Duodenal mucosa (tissue), 2 donors: ENCODE results near the gene SLC45A3.
A peak's percentile ranks its signal among the peaks of the same experiment; 100 is the strongest.

Experiments
- H3K27ac ChIP-seq: one replicate; pipeline ENCODE4 v1.7.0; 2013; ENCODE audit warnings: low read depth, low read length
- H3K27me3 ChIP-seq, 2 donors: one replicate each; pipeline ENCODE4 v1.7.0; 2013; ENCODE audit warnings: low read length in 2 of 2, control low read depth in 1 of 2; ENCODE audit not compliant: insufficient read depth in 2 of 2, control insufficient read depth in 1 of 2
- H3K36me3 ChIP-seq, 2 donors: one replicate each; pipeline ENCODE4 v1.7.0; 2013; ENCODE audit warnings: low read length in 2 of 2, control low read depth in 1 of 2; ENCODE audit not compliant: insufficient read depth in 2 of 2, control insufficient read depth in 1 of 2
- H3K4me1 ChIP-seq, 2 donors: one replicate each; pipeline ENCODE4 v1.7.0; 2013; ENCODE audit warnings: low read length in 2 of 2, control low read depth in 1 of 2; ENCODE audit not compliant: insufficient read depth in 2 of 2, control insufficient read depth in 1 of 2
- H3K4me3 ChIP-seq, 2 donors: one replicate each; pipeline ENCODE4 v1.7.0; 2013; ENCODE audit warnings: low read length in 2 of 2, low read depth in 1 of 2
- H3K9ac ChIP-seq, 2 donors: one replicate each; pipeline ENCODE4 v1.7.0; 2013; ENCODE audit warnings: low read length in 2 of 2, low read depth in 1 of 2
- H3K9me3 ChIP-seq, 2 donors: one replicate each; pipeline ENCODE4 v1.7.0; 2013; ENCODE audit warnings: low read length in 2 of 2, control low read depth in 1 of 2; ENCODE audit not compliant: control insufficient read depth in 1 of 2

SLC45A3 gene

DNA sequence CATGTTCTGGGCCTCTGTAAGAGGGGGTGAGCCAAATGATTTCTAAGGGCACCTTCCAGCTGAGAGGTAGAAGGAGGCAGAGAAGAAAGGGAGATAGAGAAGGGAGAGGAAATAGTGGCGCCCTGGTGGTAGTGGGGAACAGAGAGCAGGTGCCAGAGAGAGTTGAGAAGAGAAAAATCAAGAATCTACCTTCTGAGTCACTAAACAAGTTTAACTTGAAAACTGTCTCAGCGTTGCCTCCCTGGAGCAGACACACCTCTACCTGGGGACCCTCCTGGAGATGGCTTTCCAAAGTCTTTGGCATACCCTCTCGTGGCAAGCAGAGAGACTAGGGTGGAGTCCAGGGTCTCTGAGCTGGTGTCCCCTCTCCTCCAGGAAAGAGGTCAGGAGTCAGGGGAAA lies 1.1 kb upstream of the SLC45A3 start:
- H3K4me1 ChIP-seq = peaks cover 28 to 34% of the 10 kb centered on the region in 2 donors
- no peak overlapping the region for H3K27ac ChIP-seq
- no peaks in the 10 kb centered on the region for H3K9me3 ChIP-seq
- H3K9ac ChIP-seq = no peak overlapping the region
- H3K36me3 ChIP-seq = no peaks in the 10 kb centered on the region
- H3K4me3 ChIP-seq = no peak overlapping the region
- H3K27me3 ChIP-seq = no peaks in the 10 kb centered on the region

GRCh38 chr1:205678286-205679111 lies 1.8 kb downstream of the SLC45A3 start:
- Histone ChIP-seq H3K4me3 (peak overlapping the region; percentile 58 to 80), H3K4me1 (peaks cover 47 to 57% of the 10 kb centered on the region in 2 donors), H3K27me3 (no peaks in the 10 kb centered on the region), H3K36me3 (no peaks in the 10 kb centered on the region), H3K27ac (peak overlapping the region; percentile 27), H3K9ac (peak overlapping the region; percentile 49 to 61), H3K9me3 (no peaks in the 10 kb centered on the region)

DNA sequence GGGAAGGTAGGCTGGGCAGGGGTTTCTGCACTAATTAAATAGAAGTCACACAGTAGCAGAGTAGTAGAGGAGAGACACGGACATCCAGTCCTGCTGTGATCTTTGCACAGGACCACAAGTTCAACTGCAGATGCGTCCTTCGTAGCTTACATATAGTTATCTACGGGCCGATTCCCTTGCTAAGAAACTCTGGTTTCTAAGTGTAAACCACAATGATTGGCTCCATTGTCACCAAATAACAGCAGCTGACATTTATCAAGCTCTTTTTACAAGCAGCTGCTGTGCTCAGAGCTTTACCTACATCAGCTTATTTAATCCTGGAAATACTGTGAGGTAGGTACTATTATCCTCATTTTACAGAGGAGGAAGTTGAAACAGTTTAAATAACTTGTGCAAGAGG lies 3.1 kb downstream of the SLC45A3 start:
- H3K27ac ChIP-seq = no peak overlapping the region
- no peaks in the 10 kb centered on the region for H3K27me3 ChIP-seq
- no peaks in the 10 kb centered on the region for H3K9me3 ChIP-seq
- H3K4me3 ChIP-seq = peak overlapping the region in 1 of 2 donors; percentile 36
- H3K9ac ChIP-seq = peak overlapping the region in 1 of 2 donors; percentile 50
- peaks cover 61 to 68% of the 10 kb centered on the region in 2 donors for H3K4me1 ChIP-seq
- no peaks in the 10 kb centered on the region for H3K36me3 ChIP-seq

DNA sequence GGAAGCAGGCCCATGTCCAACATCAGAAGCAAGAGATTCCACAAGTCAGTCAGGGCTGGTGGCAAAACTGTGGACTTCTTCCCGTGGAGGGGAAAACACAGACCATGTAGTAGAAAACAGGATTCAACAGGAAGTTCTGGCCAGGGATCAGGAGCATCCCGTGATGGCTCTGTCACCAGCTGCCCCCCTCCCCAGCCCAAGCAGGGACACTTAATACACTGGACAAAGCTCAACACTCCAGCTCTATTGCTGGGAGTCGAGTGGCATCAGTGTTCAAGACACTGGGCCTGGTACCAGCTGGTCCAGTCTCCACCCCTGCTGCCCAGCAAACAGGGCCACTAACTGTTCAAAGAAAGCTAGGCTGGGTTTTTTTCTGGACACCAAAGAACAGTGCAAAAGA lies 3.7 kb downstream of the SLC45A3 start:
- peak overlapping the region in 1 of 2 donors; percentile 50 for H3K9ac ChIP-seq

DNA sequence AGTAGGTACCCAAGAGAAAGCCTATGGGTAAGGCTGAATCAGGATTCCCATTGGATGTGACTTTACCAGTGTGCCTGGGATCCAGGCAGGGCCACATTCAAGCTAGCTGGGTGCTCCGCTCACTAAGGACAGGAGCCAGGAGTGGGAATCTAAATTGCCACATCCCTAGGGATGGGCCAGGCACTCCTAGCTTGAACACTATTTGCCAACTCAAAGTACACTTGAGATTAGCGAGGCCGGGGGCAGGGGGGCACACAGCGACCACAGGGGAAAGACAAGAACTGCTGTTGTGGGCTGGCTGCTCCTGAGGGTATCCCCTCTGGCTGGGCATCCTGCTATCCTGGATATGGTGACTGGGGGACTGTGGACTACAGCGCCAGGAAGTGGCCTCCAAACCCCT lies 4.3 kb downstream of the SLC45A3 start:
- Histone ChIP-seq H3K9ac (peak overlapping the region; percentile 50 to 51), H3K4me1 (peaks cover 64 to 76% of the 10 kb centered on the region in 2 donors), H3K27ac (peak overlapping the region; percentile 53), H3K27me3 (no peaks in the 10 kb centered on the region), H3K4me3 (peak overlapping the region; percentile 1 to 32), H3K36me3 (no peaks in the 10 kb centered on the region), H3K9me3 (no peaks in the 10 kb centered on the region)

More for the DNA sequence above, 3.7 kb downstream of the SLC45A3 start:
- Histone ChIP-seq H3K9me3 (no peaks in the 10 kb centered on the region), H3K36me3 (no peaks in the 10 kb centered on the region), H3K4me3 (no peak overlapping the region), H3K27me3 (no peaks in the 10 kb centered on the region), H3K27ac (peak overlapping the region; percentile 33), H3K4me1 (peaks cover 64 to 73% of the 10 kb centered on the region in 2 donors)

GRCh38 chr1:205675247-205675646 lies 5.1 kb downstream of the SLC45A3 start:
- H3K9ac ChIP-seq = peak overlapping the region; percentile 13 to 51
- no peaks in the 10 kb centered on the region for H3K9me3 ChIP-seq
- no peaks in the 10 kb centered on the region for H3K27me3 ChIP-seq
- H3K4me3 ChIP-seq = peak overlapping the region; percentile 1 to 32
- H3K4me1 ChIP-seq = peaks cover 64 to 78% of the 10 kb centered on the region in 2 donors
- no peak overlapping the region for H3K27ac ChIP-seq
- H3K36me3 ChIP-seq = no peaks in the 10 kb centered on the region

DNA sequence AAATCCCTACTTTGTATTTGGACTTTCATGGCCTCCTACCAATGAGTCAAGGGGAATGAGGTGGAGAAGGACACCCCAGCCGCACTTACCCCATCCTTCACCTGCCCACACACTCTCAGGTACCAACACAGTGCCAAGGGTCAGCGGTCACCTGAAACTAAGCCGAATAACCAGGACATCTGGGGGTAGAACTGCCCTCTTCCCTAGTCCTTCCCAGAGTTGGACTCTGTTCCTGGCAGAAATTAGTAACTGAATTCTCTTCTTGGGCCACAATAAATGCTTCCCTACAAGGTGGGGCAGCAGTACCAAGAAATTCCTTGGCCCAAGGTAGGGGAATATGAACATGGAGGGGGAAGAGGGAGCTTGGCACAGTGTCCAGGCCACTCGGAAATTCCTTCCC lies 7.3 kb downstream of the SLC45A3 start:
- H3K9me3 ChIP-seq = no peaks in the 10 kb centered on the region
- peaks cover 69 to 85% of the 10 kb centered on the region in 2 donors for H3K4me1 ChIP-seq
- H3K4me3 ChIP-seq = no peak overlapping the region
- no peak overlapping the region for H3K9ac ChIP-seq
- H3K27ac ChIP-seq = no peak overlapping the region
- H3K27me3 ChIP-seq = no peaks in the 10 kb centered on the region
- no peaks in the 10 kb centered on the region for H3K36me3 ChIP-seq

DNA sequence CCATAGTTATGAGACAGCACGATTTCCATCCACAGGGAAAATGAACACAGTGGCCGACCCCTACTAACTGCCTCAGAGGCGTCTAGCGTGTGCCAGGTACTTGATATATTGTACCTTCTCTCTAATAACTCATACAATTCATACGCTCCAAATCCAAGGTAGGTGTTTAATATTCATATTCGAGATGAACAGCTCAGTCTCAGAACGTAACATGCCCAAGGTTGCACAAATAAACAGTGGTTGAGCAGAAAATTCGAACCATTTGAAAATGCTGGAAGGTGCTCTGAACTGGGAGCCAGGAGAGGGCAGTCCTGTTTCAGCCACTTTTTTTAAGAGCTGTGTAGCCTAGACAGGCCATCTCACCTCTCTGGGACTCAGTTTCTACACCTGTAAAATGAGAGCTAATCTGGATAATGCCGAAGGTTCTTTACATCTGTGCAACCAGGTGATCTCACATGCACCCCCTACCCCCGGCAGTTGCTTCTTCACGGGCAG lies 7.9 kb downstream of the SLC45A3 start:
- Histone ChIP-seq H3K27me3 (no peaks in the 10 kb centered on the region), H3K9me3 (no peaks in the 10 kb centered on the region), H3K9ac (no peak overlapping the region), H3K4me3 (no peak overlapping the region), H3K27ac (no peak overlapping the region), H3K36me3 (no peaks in the 10 kb centered on the region), H3K4me1 (peaks cover 72 to 85% of the 10 kb centered on the region in 2 donors)

- Histone ChIP-seq H3K27me3 (no peaks in the 10 kb centered on the region), H3K27ac (no peak overlapping the region), H3K9me3 (no peaks in the 10 kb centered on the region), H3K4me1 (peaks cover 67 to 82% of the 10 kb centered on the region in 2 donors), H3K4me3 (no peak overlapping the region), H3K36me3 (no peaks in the 10 kb centered on the region), H3K9ac (no peak overlapping the region)
Observed at GRCh38 chr1:205670611-205671430, 9.5 kb downstream of the SLC45A3 start.

- Histone ChIP-seq H3K9me3 (no peaks in the 10 kb centered on the region), H3K27ac (no peak overlapping the region), H3K4me3 (no peak overlapping the region), H3K9ac (no peak overlapping the region), H3K27me3 (no peaks in the 10 kb centered on the region), H3K4me1 (peaks cover 67 to 82% of the 10 kb centered on the region in 2 donors), H3K36me3 (no peaks in the 10 kb centered on the region)
Observed at GRCh38 chr1:205670150-205670446, 10.2 kb downstream of the SLC45A3 start.
